ENCODE measurements around the gene GSK3A. TPM values are rescaled to one million over a fixed set of nuclear protein-coding genes. Genes with fewer than 3 reads are reported as not detected.

The GSK3A gene
- total RNA-seq, 1 experiment from 2014 or later, result 50.8 TPM

DNA sequence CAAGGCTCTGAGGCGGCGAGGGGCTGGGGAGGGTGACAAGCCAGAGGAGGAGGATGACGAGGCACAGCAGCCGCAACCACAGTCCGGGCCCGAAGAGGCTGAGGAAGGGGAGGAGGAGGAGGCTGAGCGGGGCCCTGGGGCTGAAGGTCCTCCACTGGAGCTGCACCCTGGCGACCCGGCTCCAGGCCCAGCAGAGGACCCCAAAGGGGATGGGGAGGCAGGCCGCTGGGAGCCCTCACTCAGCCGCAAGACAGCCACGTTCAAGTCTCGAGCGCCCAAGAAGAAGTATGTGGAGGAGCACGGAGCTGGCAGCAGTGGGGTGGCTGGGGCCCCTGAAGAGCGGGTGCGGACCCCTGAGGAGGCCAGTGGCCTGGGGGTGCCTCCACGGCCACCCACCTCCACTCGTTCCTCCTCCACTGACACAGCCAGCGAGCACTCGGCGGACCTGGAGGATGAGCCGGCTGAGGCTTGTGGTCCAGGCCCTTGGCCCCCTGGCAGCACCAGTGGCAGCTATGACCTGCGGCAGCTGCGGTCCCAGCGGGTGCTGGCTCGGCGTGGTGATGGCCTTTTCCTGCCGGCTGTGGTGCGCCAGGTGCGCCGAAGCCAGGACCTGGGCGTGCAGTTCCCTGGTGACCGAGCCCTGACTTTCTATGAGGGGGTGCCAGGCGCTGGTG lies 29.6 kb upstream of the GSK3A start:
- no peak for TF ChIP-seq NFYB (CRISPR knock-in tag; conservative IDR thresholded peaks at IDR 0.05; ENCODE audit: low read depth)
- TF ChIP-seq, protein P1, sequence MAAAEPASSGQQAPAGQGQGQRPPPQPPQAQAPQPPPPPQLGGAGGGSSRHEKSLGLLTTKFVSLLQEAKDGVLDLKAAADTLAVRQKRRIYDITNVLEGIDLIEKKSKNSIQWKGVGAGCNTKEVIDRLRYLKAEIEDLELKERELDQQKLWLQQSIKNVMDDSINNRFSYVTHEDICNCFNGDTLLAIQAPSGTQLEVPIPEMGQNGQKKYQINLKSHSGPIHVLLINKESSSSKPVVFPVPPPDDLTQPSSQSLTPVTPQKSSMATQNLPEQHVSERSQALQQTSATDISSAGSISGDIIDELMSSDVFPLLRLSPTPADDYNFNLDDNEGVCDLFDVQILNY (CRISPR knock-in tag; IDR thresholded peaks at IDR 0.05), result no peak
- no peak for TF ChIP-seq HMGA2 (CRISPR knock-in tag; IDR thresholded peaks at IDR 0.05)
- TF ChIP-seq NFATC4 (CRISPR knock-in tag; IDR thresholded peaks at IDR 0.05), result no peak
- TF ChIP-seq, protein P2, sequence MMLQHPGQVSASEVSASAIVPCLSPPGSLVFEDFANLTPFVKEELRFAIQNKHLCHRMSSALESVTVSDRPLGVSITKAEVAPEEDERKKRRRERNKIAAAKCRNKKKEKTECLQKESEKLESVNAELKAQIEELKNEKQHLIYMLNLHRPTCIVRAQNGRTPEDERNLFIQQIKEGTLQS (CRISPR knock-in tag; conservative IDR thresholded peaks at IDR 0.05), result no peak
- no peak for TF ChIP-seq IRF2 (CRISPR knock-in tag; IDR thresholded peaks at IDR 0.05; ENCODE audit: borderline replicate concordance, low read depth)
- TF ChIP-seq ZBTB21 (CRISPR knock-in tag; IDR thresholded peaks at IDR 0.05; ENCODE audit: borderline replicate concordance), result no peak
- no peak for TF ChIP-seq CREB1 (CRISPR knock-in tag; IDR thresholded peaks at IDR 0.05)
- TF ChIP-seq, protein P3, sequence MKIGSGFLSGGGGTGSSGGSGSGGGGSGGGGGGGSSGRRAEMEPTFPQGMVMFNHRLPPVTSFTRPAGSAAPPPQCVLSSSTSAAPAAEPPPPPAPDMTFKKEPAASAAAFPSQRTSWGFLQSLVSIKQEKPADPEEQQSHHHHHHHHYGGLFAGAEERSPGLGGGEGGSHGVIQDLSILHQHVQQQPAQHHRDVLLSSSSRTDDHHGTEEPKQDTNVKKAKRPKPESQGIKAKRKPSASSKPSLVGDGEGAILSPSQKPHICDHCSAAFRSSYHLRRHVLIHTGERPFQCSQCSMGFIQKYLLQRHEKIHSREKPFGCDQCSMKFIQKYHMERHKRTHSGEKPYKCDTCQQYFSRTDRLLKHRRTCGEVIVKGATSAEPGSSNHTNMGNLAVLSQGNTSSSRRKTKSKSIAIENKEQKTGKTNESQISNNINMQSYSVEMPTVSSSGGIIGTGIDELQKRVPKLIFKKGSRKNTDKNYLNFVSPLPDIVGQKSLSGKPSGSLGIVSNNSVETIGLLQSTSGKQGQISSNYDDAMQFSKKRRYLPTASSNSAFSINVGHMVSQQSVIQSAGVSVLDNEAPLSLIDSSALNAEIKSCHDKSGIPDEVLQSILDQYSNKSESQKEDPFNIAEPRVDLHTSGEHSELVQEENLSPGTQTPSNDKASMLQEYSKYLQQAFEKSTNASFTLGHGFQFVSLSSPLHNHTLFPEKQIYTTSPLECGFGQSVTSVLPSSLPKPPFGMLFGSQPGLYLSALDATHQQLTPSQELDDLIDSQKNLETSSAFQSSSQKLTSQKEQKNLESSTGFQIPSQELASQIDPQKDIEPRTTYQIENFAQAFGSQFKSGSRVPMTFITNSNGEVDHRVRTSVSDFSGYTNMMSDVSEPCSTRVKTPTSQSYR (CRISPR knock-in tag; IDR thresholded peaks at IDR 0.05), result no peak
- TF ChIP-seq ZNF121 (CRISPR knock-in tag; IDR thresholded peaks at IDR 0.05), result no peak
- no peak for TF ChIP-seq KAT7 (CRISPR knock-in tag; IDR thresholded peaks at IDR 0.05; ENCODE audit: borderline replicate concordance)
- TF ChIP-seq SMAD4 (CRISPR knock-in tag; IDR thresholded peaks at IDR 0.05), result no peak
- TF ChIP-seq TEAD1 (CRISPR knock-in tag; IDR thresholded peaks at IDR 0.05), result no peak
- TF ChIP-seq, protein P4, sequence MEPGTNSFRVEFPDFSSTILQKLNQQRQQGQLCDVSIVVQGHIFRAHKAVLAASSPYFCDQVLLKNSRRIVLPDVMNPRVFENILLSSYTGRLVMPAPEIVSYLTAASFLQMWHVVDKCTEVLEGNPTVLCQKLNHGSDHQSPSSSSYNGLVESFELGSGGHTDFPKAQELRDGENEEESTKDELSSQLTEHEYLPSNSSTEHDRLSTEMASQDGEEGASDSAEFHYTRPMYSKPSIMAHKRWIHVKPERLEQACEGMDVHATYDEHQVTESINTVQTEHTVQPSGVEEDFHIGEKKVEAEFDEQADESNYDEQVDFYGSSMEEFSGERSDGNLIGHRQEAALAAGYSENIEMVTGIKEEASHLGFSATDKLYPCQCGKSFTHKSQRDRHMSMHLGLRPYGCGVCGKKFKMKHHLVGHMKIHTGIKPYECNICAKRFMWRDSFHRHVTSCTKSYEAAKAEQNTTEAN (CRISPR knock-in tag; IDR thresholded peaks at IDR 0.05), result no peak
- TF ChIP-seq, protein P5, sequence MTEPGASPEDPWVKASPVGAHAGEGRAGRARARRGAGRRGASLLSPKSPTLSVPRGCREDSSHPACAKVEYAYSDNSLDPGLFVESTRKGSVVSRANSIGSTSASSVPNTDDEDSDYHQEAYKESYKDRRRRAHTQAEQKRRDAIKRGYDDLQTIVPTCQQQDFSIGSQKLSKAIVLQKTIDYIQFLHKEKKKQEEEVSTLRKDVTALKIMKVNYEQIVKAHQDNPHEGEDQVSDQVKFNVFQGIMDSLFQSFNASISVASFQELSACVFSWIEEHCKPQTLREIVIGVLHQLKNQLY (CRISPR knock-in tag; IDR thresholded peaks at IDR 0.05), result no peak
- TF ChIP-seq ZNF317 (CRISPR knock-in tag; IDR thresholded peaks at IDR 0.05; ENCODE audit: borderline replicate concordance, low read depth), result no peak
- Mint-ChIP-seq H3K4me3 (no peak overlapping the region), H3K27me3 (ENCODE audit: low read depth) (peaks cover 5% of the 10 kb centered on the region), H3K4me1 (peaks cover 22% of the 10 kb centered on the region), H3K9me3 (no peaks in the 10 kb centered on the region), H3K27ac (no peak overlapping the region), H3K36me3 (0 out of 2 replicates have a peak, but pooled peaks cover 2% of the 10 kb centered on the region)
- no peak for ATAC-seq
- ChIA-PET CTCF (interaction anchor here (3.2 kb wide), 1 partner anchor 8 kb away, joined by 21 read pairs; no protein-coding TSS in a partner anchor), POLR2A (no interaction called here)
- DNase-seq (ENCODE audit: low spot score), result no peak

DNA sequence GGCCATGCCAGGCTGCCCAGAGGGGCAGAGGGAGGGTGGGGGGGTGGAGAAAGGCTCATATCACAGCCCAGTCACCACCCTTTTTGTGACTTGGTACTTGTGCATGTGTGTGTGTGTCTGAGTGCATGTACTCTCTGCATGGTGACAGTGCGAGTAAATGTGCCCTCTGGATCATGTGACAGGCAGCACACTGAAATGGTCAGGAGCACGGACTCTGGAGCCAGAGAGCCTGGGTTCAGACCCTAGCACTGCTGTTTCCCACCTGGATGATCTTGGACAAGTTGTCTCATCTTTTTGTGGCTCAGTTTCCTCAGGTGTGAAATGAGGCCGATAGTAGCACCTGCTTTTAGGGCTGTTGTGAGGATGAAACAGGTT lies 28.6 kb upstream of the GSK3A start:
- ChIA-PET CTCF (interaction anchor here (3.2 kb wide), 1 partner anchor 9 kb away, joined by 21 read pairs; no protein-coding TSS in a partner anchor), POLR2A (no interaction called here)
- H3K36me3 Mint-ChIP-seq, result 0 out of 2 replicates have a peak, but pooled peaks cover 2% of the 10 kb centered on the region
- peaks cover 22% of the 10 kb centered on the region for H3K4me1 Mint-ChIP-seq
- ATAC-seq (no peak), DNase-seq (ENCODE audit: low spot score) (no peak)
- peak overlapping the region; percentile 63; the same call in 1 of the 2 replicates for H3K27ac Mint-ChIP-seq
- H3K27me3 Mint-ChIP-seq (ENCODE audit: low read depth), result peaks cover 5% of the 10 kb centered on the region
- H3K4me3 Mint-ChIP-seq, result no peak overlapping the region
- H3K9me3 Mint-ChIP-seq, result no peaks in the 10 kb centered on the region
- TF ChIP-seq FOXK1 (CRISPR knock-in tag; IDR thresholded peaks at IDR 0.05) (no peak), ZNF317 (CRISPR knock-in tag; IDR thresholded peaks at IDR 0.05; ENCODE audit: borderline replicate concordance, low read depth) (no peak), ZNF416 (CRISPR knock-in tag; IDR thresholded peaks at IDR 0.05) (no peak), TCF7 (CRISPR knock-in tag; IDR thresholded peaks at IDR 0.05; ENCODE audit: low read depth) (no peak), ZNF263 (CRISPR knock-in tag; IDR thresholded peaks at IDR 0.05; ENCODE audit: low read depth) (no peak), SP1 (CRISPR knock-in tag; conservative IDR thresholded peaks at IDR 0.05) (no peak)
- TF ChIP-seq, protein P6, sequence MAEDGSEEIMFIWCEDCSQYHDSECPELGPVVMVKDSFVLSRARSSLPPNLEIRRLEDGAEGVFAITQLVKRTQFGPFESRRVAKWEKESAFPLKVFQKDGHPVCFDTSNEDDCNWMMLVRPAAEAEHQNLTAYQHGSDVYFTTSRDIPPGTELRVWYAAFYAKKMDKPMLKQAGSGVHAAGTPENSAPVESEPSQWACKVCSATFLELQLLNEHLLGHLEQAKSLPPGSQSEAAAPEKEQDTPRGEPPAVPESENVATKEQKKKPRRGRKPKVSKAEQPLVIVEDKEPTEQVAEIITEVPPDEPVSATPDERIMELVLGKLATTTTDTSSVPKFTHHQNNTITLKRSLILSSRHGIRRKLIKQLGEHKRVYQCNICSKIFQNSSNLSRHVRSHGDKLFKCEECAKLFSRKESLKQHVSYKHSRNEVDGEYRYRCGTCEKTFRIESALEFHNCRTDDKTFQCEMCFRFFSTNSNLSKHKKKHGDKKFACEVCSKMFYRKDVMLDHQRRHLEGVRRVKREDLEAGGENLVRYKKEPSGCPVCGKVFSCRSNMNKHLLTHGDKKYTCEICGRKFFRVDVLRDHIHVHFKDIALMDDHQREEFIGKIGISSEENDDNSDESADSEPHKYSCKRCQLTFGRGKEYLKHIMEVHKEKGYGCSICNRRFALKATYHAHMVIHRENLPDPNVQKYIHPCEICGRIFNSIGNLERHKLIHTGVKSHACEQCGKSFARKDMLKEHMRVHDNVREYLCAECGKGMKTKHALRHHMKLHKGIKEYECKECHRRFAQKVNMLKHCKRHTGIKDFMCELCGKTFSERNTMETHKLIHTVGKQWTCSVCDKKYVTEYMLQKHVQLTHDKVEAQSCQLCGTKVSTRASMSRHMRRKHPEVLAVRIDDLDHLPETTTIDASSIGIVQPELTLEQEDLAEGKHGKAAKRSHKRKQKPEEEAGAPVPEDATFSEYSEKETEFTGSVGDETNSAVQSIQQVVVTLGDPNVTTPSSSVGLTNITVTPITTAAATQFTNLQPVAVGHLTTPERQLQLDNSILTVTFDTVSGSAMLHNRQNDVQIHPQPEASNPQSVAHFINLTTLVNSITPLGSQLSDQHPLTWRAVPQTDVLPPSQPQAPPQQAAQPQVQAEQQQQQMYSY (CRISPR knock-in tag; IDR thresholded peaks at IDR 0.05), result no peak
- TF ChIP-seq, protein P7, sequence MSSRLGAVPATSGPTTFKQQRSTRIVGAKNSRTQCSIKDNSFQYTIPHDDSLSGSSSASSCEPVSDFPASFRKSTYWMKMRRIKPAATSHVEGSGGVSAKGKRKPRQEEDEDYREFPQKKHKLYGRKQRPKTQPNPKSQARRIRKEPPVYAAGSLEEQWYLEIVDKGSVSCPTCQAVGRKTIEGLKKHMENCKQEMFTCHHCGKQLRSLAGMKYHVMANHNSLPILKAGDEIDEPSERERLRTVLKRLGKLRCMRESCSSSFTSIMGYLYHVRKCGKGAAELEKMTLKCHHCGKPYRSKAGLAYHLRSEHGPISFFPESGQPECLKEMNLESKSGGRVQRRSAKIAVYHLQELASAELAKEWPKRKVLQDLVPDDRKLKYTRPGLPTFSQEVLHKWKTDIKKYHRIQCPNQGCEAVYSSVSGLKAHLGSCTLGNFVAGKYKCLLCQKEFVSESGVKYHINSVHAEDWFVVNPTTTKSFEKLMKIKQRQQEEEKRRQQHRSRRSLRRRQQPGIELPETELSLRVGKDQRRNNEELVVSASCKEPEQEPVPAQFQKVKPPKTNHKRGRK (CRISPR knock-in tag; IDR thresholded peaks at IDR 0.05; ENCODE audit: borderline replicate concordance), result no peak
- TF ChIP-seq, protein P8, sequence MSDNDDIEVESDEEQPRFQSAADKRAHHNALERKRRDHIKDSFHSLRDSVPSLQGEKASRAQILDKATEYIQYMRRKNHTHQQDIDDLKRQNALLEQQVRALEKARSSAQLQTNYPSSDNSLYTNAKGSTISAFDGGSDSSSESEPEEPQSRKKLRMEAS (CRISPR knock-in tag; IDR thresholded peaks at IDR 0.05), result no peak

Data from WTC11 (cell line).